GM21528 (cell line): ENCODE data around the gene CABYR.
"Not testable (repeated sequence)": the region's sequence is repeated elsewhere in the genome, so short reads cannot be mapped to it uniquely, and the experiment has no call there.

Source experiments
- ATAC-seq: cut with Tn5 transposase; IDR thresholded peaks from one replicate; pipeline ENCODE4 v1.9.1; 2021; ENCODE audit warnings: mild to moderate bottlenecking, moderate library complexity; ENCODE audit not compliant: unreplicated experiment, low FRiP score

The CABYR gene

GRCh38 chr18:24127735-24128134 lies 11.1 kb upstream of the CABYR start:
- no peak for ATAC-seq

GRCh38 chr18:24128700-24129099 lies 10.2 kb upstream of the CABYR start:
- no peak for ATAC-seq

- no peak for ATAC-seq
Measured at GRCh38 chr18:24130494-24130893, 8.4 kb upstream of the CABYR start.

GRCh38 chr18:24136967-24137373 lies 1.9 kb upstream of the CABYR start:
- ATAC-seq = no peak

GRCh38 chr18:24138409-24138788 lies 463 bp upstream of the CABYR start:
- no peak for ATAC-seq

GRCh38 chr18:24140697-24141096 lies 1.8 kb downstream of the CABYR start:
- no peak for ATAC-seq

GRCh38 chr18:24142376-24142775 lies 3.5 kb downstream of the CABYR start:
- ATAC-seq = no peak

GRCh38 chr18:24149591-24149990 lies 10.7 kb downstream of the CABYR start:
- not testable (repeated sequence) for ATAC-seq

- ATAC-seq = no peak
Measured at GRCh38 chr18:24153397-24153796, 14.5 kb downstream of the CABYR start.

GRCh38 chr18:24157855-24158254 lies 19.0 kb downstream of the CABYR start:
- no peak for ATAC-seq

GRCh38 chr18:24160086-24160485 lies 21.2 kb downstream of the CABYR start:
- no peak for ATAC-seq

- no peak for ATAC-seq
Measured at GRCh38 chr18:24161304-24161703, 22.4 kb downstream of the CABYR start.

- ATAC-seq = no peak
Measured at GRCh38 chr18:24168496-24168895, 29.6 kb downstream of the CABYR start.

GRCh38 chr18:24170360-24170759 lies 31.5 kb downstream of the CABYR start:
- ATAC-seq = no peak

GRCh38 chr18:24173997-24174396 lies 35.1 kb downstream of the CABYR start:
- no peak for ATAC-seq

- ATAC-seq = peak; percentile 88
Measured at GRCh38 chr18:24176727-24177416, 38.0 kb downstream of the CABYR start.

- ATAC-seq = no peak
Measured at GRCh38 chr18:24177499-24178133, 38.8 kb downstream of the CABYR start.

GRCh38 chr18:24180048-24180447 lies 41.2 kb downstream of the CABYR start:
- no peak for ATAC-seq

GRCh38 chr18:24181806-24182205 lies 42.9 kb downstream of the CABYR start:
- ATAC-seq = no peak

- ATAC-seq = no peak
Measured at GRCh38 chr18:24185805-24186204, 46.9 kb downstream of the CABYR start.

GRCh38 chr18:24187049-24187448 lies 48.2 kb downstream of the CABYR start:
- ATAC-seq = peak; percentile 69

- ATAC-seq = no peak
Measured at GRCh38 chr18:24187689-24188088, 48.8 kb downstream of the CABYR start.
